ENCODE measurements around the gene CPLANE1. TPM values are rescaled to one million over a fixed set of nuclear protein-coding genes. Genes with fewer than 3 reads are reported as not detected.

CPLANE1 gene
- total RNA-seq, 3 donors from 2014 or later, result 8.5 to 21.6 (median 13.6) TPM

- Histone ChIP-seq H3K4me1 (ENCODE audit: low read depth) (no peaks in the 10 kb centered on the region), H3K4me3 (no peak overlapping the region), H3K36me3 (ENCODE audit: low read depth) (no peaks in the 10 kb centered on the region), H3K9me3 (no peaks in the 10 kb centered on the region)
- no peak for TF ChIP-seq CTCF (IDR thresholded peaks at IDR 0.05)
- DNase-seq (no peak), ATAC-seq (no peak)
- intact Hi-C loops (cut with DNase I, micrococcal nuclease), result no loop called here
Measured at GRCh38 chr5:37206736-37207135, 42.4 kb downstream of the CPLANE1 start.

- ATAC-seq, result no peak
- intact Hi-C loops (cut with DNase I, micrococcal nuclease), result no loop called here
- no peaks in the 10 kb centered on the region for H3K9me3 ChIP-seq
- TF ChIP-seq CTCF (IDR thresholded peaks at IDR 0.05), result no peak
- H3K4me1 ChIP-seq (ENCODE audit: low read depth), result no peaks in the 10 kb centered on the region
- H3K36me3 ChIP-seq (ENCODE audit: low read depth), result no peaks in the 10 kb centered on the region
- no peak overlapping the region for H3K4me3 ChIP-seq
- DNase-seq, result no peak
Measured at GRCh38 chr5:37198842-37199241, 50.3 kb downstream of the CPLANE1 start.

- Histone ChIP-seq H3K36me3 (ENCODE audit: low read depth) (no peaks in the 10 kb centered on the region), H3K4me3 (no peak overlapping the region), H3K9me3 (no peaks in the 10 kb centered on the region), H3K4me1 (ENCODE audit: low read depth) (no peaks in the 10 kb centered on the region)
- intact Hi-C loops (cut with DNase I, micrococcal nuclease), result no loop called here
- no peak for TF ChIP-seq CTCF (IDR thresholded peaks at IDR 0.05)
- DNase-seq (no peak), ATAC-seq (no peak)
Measured at GRCh38 chr5:37198061-37198460, 51.1 kb downstream of the CPLANE1 start.

- intact Hi-C loops (cut with DNase I, micrococcal nuclease), result no loop called here
- ATAC-seq, result peak; percentile 60
- Histone ChIP-seq H3K4me1 (ENCODE audit: low read depth) (no peaks in the 10 kb centered on the region), H3K4me3 (no peak overlapping the region), H3K9me3 (no peaks in the 10 kb centered on the region), H3K36me3 (ENCODE audit: low read depth) (no peaks in the 10 kb centered on the region)
- no peak for TF ChIP-seq CTCF (IDR thresholded peaks at IDR 0.05)
- no peak for DNase-seq
Measured at GRCh38 chr5:37197340-37198050, 51.7 kb downstream of the CPLANE1 start.

- Histone ChIP-seq H3K9me3 (no peaks in the 10 kb centered on the region), H3K4me1 (ENCODE audit: low read depth) (no peaks in the 10 kb centered on the region), H3K36me3 (ENCODE audit: low read depth) (no peaks in the 10 kb centered on the region), H3K4me3 (no peak overlapping the region)
- no peak for TF ChIP-seq CTCF (IDR thresholded peaks at IDR 0.05)
- intact Hi-C loops (cut with DNase I, micrococcal nuclease), result no loop called here
- no peak for DNase-seq
- ATAC-seq, result peak; percentile 61
Measured at GRCh38 chr5:37190592-37190991, 58.6 kb downstream of the CPLANE1 start.

GRCh38 chr5:37189355-37189754, 59.8 kb downstream of the CPLANE1 start:
- intact Hi-C loops (cut with DNase I, micrococcal nuclease), result no loop called here
- H3K4me1 ChIP-seq (ENCODE audit: low read depth), result no peaks in the 10 kb centered on the region
- DNase-seq (no peak), ATAC-seq (no peak)
- no peaks in the 10 kb centered on the region for H3K9me3 ChIP-seq
- no peak for TF ChIP-seq CTCF (IDR thresholded peaks at IDR 0.05)
- H3K36me3 ChIP-seq (ENCODE audit: low read depth), result no peaks in the 10 kb centered on the region
- H3K4me3 ChIP-seq, result no peak overlapping the region
